Right forelimb (tissue), 1 donor: ENCODE results near the gene CELSR2.

Source experiments
- DNase-seq: peaks from one replicate; pipeline ENCODE4 v3.0.0-alpha.2; 2018

The CELSR2 gene

DNA sequence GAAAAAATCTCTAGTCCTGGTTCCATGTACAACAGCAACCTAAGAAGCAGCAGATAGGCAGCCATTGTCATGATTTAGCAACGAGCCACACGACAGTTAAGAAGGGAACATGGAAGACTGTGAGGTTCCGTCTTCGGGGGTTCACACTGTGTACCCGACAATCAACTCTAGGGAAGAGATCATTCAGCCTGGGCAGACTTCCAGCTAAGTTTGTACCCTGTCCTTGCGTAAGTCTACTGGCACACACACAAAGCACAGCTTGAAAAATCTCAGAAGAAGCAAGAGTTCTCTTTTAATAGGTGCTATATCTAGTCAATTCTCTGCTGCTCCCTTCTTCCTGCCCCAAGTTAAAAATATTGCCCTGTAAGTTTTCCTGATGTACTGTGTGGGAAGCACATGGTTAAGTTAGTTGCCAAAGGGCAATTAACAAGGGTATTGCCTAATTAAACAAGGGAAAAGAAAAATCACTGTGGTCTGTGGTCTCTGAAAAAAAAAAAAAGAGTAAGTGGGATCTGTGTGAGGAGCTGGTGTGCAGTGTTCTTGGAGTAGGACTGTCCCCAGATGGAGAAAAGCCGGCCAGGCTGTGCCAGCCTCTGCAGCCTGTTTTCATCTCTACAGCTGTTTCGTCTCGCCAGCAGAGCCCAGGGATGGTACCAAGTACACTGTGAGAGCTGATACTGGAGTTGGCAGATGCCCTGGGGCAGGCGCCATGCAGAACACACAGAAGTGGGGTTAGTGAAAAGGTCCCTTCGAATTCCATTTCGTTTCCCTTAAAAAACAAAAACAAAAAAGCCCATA lies 63.8 kb downstream of the CELSR2 start:
- peak; percentile 40 for DNase-seq

DNA sequence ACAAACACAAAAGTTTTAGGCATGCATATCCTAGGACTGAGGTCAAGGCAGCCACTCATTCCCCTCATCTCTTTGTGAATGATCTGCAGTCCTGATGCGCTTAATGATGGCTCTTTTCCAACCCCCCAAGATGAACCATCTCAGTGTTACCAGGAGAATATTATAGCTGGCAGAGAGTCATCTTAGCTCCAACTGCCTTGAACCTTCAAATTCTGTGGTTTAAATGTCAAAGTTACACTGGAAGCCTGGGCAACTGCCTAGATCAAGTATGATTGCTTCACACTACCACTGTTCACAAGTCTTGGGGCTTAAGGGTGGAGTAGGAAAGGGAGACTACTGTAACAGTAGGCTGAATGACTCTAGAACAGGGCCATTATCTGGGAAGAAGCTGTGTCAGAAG lies 65.5 kb downstream of the CELSR2 start:
- DNase-seq: peak; percentile 19

DNA sequence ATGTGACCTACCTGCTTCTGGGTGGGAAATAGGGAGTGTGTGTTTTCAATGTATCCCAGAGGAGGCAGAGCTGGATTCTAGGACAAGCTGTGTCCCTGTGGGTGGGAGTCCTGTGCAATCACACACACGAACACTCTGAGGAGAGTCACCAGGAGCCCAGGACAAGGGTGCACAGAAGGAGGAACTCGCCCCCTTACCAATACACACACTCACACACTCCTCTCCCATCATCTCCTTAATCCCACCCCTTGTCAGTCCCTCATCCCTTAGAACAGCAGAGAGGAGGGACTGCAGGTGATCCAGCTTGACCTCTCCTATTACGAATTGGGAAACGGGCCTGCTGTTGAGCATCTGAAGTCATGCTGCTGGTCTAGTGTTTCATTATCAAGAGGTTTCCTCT lies 65.9 kb downstream of the CELSR2 start:
- peak; percentile 9 for DNase-seq

DNA sequence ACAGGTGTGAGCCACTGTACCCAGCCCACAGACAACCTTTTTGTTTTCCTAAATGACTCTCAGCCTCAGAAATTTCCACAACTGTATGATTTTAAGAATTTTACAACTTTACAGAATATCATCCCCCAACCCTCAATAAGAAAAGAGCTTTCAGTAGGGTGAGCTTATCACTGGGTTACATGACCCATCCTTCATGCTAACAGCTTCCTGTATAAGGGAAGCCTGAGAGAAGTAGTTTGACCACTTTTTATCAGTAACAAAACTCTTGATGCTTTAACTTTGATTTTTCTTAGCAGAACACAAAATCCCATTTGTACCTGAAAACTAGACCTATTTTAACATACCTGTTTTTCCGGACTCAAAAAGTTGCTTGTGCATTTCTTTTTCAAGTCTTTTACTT lies 67.2 kb downstream of the CELSR2 start:
- DNase-seq: no peak

DNA sequence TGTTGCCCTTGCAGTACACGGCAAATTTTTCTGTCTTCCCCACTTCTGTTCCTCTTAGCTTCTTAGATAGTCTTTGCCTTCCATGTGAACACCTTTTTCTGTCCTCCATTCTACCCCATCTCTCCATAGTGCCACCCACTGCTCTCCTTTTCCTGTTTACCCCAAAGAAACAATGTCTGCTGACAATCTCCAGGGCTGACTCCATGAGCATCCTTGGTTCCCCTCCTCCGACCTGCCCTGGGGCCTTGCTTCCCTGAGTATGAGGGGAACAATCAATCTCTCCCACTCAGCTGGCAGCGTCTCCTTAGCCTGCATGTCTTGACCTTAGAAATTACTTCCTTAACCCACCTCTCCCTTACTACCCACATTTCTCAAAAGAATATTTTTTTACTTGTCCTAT lies 69.8 kb downstream of the CELSR2 start:
- DNase-seq: peak; percentile 9

DNA sequence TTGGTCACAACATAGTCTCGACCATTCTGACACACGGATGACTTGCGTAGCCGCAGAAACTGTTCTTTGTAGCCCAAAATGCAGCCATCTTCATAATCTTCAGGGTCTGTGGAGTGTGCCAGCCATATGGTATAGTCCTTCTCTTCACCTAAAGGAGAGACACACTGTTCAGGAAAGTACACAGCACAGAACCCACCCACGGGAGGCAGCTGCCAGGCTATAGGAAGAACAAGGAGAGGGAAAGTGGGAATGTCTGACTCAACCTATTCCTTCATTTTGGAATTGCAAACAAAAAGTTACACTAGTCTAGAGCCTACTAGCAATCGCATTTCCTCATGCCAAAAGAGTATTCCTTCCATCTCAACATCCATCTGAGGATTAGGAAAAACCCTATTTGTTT lies 73.6 kb downstream of the CELSR2 start:
- no peak for DNase-seq
